NCI-H1694 (cell line): ENCODE measurements around the gene CDH4.

Source experiments
- DNase-seq: peaks from one replicate; lab custom pipeline; 2025; lab: John Stamatoyannopoulos, UW

The CDH4 gene

DNA sequence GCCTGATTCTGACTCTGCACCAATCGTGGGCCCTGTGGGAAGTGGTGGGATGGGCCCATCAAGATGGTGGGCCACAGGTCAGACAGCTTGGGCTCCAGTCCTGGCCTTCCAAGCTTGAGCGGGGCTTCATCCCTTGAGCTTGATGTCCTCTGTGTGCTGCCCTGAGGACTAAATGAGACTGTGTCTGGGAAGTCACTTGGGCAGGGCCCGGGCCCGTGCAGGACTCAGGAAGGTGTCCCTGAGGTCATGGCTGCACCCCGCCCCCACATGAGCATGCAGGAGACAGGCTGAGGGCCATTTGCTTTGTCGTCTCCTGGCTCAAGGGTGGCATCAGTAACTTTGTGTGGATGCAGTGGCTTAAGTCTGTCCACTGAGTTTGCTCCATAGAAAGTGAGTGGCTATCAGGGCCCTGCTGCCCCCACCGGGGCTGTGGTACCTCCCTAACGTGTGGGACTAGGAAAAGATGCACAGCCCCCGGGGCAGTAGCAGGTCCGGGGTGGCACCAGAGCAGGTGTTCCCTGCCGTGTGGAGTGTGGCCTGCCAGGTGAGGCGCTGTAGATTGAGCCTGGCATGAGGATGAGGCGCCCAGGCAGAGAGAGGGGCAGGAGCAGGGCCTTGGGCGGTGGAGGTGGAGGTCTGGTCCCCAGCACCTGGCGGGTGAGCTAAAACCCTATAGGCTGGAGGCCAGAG is 515.0 kb downstream of the CDH4 start:
- no peak for DNase-seq

- no peak for DNase-seq
These were observed 515.9 kb downstream of the CDH4 start for GRCh38 chr20:61767761-61768494.

DNA sequence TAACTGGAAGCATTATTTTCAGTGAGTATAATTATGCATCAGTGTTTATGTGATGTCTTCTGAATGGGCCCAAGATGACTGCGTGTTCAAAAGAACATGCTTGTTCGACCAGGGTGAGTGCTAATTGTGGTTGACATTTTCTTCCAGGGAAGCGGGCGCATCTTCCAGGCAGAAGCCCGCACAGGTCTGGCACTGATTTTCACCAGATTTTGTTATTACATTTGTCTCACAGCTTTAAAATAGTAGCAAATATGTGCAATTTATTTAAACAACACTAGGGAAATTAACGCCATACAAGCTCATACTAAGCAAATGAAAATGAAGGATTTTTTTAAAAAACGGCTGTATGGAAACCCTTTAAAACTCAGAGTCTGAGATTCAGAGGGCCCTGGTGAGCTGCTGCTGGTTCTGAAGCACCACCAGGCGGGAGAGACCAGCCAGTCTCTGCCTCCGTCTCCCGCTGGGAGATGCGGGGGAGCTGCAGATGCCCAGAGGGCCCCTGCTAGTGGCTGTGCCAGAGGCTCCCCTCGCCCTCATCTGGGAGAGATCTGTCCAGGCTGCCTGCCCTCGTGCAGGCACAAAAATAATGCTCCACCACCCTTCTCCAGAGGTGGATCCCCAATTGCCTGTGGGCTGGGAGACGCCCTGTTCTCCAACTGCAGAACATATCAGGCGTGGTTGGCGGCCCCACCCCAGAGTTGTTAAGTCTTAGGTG is 516.7 kb downstream of the CDH4 start:
- DNase-seq: no peak

GRCh38 chr20:61769286-61769832 is 517.3 kb downstream of the CDH4 start:
- no peak for DNase-seq

GRCh38 chr20:61770113-61770585 is 518.1 kb downstream of the CDH4 start:
- DNase-seq: no peak

- DNase-seq: no peak
These were observed 519.8 kb downstream of the CDH4 start for GRCh38 chr20:61771805-61772350.

- DNase-seq: no peak
These were observed 521.0 kb downstream of the CDH4 start for GRCh38 chr20:61772828-61773631.

DNA sequence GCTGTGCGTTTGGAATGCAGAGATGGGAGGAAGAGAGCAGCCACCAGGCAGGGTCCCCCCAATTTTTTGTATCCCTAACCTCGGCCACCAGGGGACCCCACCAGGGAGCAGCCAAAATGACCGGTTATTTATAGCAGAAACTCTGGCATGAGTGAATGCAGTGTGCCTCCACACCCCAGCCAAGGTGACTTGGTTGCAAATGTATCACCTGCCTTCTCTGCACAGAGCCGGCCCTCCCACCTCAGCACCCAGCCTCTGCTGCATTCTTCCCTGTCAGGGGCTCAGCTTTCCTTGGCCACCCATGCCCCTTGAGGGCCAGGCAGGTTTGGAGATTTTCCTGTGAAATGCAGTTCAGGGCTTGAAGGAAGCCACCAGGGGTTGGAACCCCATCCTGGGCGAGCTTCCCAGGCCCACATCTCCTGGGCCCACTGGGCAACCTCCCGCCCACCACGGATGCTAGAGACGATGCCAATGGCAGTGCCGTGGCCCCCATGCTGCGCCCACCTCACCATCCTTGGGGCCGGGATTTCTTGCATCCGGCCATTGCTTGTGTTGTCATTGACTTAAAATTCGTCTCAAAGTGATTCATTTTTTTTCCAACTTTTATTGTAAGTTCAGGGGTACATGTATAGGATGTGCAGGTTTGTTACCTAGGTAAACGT is 522.0 kb downstream of the CDH4 start:
- DNase-seq: no peak

DNA sequence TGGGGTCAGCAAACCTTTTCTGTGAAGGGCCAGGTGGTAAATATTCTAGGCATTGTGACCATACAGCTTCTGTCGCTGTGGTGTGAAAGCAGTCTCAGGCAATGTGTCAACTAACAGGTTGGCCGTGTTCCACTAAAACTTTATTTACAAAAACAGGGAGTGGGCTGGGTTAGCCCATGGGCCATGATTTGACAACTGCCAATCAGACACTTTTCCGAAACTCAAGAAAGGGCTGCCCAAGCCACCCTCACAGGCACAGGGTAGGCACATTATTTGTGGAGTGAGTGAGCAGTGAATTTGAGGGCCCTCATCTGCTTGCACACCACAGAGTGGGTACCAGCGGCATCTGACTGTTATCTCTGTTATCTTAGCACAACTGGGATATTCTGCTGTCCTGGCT is 523.4 kb downstream of the CDH4 start:
- DNase-seq: no peak

DNA sequence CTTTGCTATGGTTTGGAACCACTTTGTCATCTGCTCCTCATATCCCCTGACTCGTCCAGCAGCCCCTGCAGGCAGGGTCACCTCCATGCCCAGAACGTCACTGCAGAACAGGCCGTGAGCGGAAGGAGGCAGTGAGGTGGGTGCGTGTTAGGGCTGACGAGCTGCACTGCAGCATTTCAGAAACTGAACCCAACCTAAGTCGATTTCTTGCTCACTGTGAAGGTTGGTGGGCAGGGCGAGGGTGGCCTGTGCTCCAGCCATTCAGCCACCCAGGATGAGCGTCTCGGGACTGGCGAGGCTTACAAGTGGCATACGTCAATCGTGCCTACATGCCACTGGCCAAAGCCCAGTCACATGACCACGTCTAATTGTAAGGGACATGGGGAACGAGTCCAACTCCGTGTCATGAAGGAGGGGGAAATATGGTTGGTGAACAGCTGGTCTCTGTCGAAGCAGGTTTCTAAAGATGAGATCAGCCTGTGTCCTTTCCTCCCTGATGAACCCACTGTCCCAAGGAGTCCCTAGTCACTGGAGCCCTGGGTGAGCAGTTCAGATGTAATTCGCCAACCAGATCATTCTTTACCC is 524.5 kb downstream of the CDH4 start:
- DNase-seq: no peak

DNA sequence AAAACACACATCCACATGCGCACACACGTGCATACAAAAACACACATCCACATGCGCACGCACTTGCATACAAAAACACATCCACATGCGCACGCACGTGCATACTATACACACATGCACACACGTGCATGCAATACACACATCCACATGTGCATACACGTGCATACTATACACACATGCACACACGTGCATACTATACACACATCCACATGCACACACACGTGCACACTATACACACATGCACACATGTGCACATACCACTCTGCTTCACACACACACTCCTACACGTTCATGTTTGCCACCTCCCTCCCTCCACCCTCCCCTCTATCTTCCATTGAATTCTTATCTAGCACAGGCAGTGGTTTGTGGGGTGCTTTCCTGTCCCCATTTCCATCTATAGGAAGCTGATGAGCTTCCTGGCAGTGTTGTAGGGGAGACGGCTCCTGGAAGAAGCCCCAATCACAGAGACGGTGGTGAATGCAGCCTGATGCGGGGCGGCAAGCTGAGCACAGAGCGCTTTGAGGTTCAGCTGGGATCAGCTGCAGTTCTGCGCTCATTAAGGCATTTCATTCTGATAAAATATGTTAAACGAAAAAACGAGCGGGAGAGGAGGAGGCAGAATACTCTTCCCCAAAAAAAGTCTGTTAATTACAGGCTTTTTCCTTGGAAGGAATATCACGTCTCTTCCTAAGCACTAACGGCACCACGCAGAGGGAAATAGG is 525.9 kb downstream of the CDH4 start:
- DNase-seq: no peak

DNA sequence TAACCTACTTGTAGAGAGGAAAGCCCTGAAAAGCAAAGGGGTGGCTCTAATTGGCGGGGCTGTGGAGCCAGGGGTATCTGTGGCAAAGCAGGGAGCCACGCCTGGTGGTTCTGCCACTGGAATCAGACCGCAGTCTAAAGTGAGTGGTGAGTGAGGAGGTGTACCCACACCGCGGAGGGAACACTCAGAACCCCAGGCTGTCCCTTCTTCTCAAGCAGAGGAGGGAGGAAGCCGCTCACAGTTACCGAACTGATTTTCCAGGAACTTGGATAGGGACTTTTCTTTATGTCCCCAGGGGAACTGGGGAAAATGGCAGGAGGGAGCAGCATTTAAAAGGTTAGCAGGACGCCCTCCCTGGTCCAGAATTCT is 526.4 kb downstream of the CDH4 start:
- DNase-seq: no peak

DNA sequence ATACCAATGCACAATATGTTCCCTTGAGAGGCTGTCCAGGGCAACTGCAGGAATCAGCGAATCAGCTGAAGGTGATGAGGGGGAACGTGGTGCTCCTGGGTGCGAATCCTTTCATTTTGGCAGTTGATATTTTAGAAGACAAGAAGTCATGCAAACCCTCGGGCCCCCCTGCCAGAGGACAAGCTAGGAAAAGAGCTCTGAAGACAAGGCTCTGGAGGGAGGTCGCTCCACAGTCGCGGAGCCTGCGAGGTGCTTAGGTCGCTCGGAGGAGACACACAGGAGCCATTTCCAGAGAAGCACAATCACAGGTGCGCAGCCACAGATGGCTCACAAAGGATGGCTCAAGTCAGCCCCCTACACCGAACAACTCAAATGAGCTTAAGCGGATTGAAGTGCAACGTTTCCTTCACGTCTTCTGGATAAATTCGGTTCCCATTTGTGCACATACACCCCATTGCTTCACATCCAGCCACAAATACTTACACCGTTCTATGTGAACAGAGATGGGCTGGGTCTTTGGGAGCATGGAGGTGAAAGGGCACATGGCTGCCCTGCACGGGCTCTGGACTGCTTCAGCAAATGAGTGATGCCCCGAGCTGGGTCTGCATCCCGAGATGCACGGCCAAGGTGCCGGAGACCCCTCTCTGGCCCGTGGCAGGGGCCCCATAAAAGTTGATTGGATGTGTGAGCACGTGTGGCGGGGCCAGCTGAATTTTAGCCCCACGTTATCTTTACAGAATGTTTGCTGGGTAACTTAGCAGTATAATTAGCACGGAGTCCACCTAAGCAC is 527.3 kb downstream of the CDH4 start:
- DNase-seq: no peak

GRCh38 chr20:61780066-61780465 is 528.0 kb downstream of the CDH4 start:
- DNase-seq: no peak

- DNase-seq: no peak
These were observed 532.9 kb downstream of the CDH4 start for GRCh38 chr20:61784801-61785566.

DNA sequence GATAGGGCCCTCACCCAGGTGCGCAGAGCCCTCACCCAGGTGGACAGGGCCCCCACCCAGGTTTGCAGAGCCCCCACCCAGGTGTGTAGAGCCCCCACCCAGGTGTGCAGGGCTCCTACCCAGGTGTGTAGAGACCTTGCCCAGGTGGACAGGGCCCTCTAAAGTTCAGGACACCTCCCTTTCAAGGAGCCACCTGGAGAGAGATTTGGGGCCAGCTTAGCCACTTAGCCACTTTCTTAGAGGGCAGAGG is 533.4 kb downstream of the CDH4 start:
- no peak for DNase-seq

DNA sequence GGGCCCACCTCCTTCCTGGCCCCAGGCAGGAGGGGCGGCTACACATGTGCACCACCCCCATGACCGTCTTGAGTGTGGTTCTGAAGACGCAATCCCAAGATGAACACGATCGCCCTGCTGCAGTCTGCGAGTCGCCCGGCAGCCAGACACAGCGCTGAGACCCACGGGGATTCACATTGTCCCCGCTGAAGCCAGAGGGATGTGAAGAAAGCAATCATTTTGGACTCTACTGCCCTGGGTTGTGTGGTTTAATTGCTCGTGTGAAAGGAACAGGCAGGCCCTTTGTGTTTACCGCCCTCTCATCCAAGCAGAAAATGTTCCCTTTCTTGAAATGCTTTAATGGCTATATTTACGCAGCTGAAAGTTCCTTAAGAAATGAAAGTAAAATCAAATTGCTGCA is 534.2 kb downstream of the CDH4 start:
- DNase-seq: no peak

GRCh38 chr20:61788343-61788742 is 536.3 kb downstream of the CDH4 start:
- no peak for DNase-seq

- no peak for DNase-seq
These were observed 537.3 kb downstream of the CDH4 start for GRCh38 chr20:61789329-61789728.
